ENCODE results near the gene LRFN2. TPM values are rescaled to one million over a fixed set of nuclear protein-coding genes. Genes with fewer than 3 reads are reported as not detected.
A peak's percentile ranks its signal among the peaks of the same experiment; 100 is the strongest.

Gene LRFN2
- total and polyA plus RNA-seq, 2 experiments from 2014 or later: 0.33 to 0.54 TPM

DNA sequence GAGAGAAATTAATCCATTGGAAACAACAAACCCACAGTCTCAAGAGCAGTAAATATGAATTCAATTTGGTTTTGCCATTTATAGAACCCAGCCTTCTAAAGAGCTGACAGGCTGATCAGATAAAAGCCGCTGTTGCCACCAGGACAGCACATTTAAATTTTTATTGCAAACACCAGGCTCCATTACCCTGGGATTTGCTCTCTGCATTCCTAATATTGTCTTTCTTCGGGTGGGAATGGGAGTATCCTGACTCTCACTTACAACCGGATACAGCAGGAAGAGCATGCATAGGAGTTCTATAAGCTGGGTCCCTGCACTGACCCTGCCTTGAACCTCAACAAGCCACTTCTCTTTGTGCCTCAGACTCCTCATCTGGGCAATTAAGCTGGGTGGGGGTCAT lies 142.9 kb downstream of the LRFN2 start:
- Histone ChIP-seq H3K4me3 (no peak overlapping the region), H3K27ac (peak overlapping the region; percentile 59), H3K27me3 (no peaks in the 10 kb centered on the region), H3K36me3 (replicated peaks; ENCODE audit: insufficient read depth, low read depth) (no peaks in the 10 kb centered on the region), H4K20me1 (ENCODE audit: insufficient read depth, poor library complexity, severe bottlenecking) (no peaks in the 10 kb centered on the region), H3K4me1 (ENCODE audit: insufficient read depth) (no peaks in the 10 kb centered on the region), H3K4me2 (no peak overlapping the region), H3K79me2 (no peaks in the 10 kb centered on the region), H2AFZ (no peak overlapping the region), H3K9me2 (replicated peaks; ENCODE audit: insufficient read depth) (no peaks in the 10 kb centered on the region), H3K9me3 (ENCODE audit: low read depth) (no peaks in the 10 kb centered on the region)
- no peak for DNase-seq (ENCODE audit: low spot score)
- 41% methylated on average over 3 of the region's 3 CpGs for WGBS (ENCODE audit: low lambda C conversion rate, missing lambda C conversion rate)
- TF ChIP-seq, protein P1, sequence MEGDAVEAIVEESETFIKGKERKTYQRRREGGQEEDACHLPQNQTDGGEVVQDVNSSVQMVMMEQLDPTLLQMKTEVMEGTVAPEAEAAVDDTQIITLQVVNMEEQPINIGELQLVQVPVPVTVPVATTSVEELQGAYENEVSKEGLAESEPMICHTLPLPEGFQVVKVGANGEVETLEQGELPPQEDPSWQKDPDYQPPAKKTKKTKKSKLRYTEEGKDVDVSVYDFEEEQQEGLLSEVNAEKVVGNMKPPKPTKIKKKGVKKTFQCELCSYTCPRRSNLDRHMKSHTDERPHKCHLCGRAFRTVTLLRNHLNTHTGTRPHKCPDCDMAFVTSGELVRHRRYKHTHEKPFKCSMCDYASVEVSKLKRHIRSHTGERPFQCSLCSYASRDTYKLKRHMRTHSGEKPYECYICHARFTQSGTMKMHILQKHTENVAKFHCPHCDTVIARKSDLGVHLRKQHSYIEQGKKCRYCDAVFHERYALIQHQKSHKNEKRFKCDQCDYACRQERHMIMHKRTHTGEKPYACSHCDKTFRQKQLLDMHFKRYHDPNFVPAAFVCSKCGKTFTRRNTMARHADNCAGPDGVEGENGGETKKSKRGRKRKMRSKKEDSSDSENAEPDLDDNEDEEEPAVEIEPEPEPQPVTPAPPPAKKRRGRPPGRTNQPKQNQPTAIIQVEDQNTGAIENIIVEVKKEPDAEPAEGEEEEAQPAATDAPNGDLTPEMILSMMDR (IDR thresholded peaks at IDR 0.05; ENCODE audit: poor library complexity): no peak
- TF ChIP-seq EZH2phosphoT487 (IDR thresholded peaks at IDR 0.05; ENCODE audit: low read depth, severe bottlenecking, unreplicated experiment) (no peak), EZH2 (IDR thresholded peaks at IDR 0.05; ENCODE audit: borderline replicate concordance) (no peak)

DNA sequence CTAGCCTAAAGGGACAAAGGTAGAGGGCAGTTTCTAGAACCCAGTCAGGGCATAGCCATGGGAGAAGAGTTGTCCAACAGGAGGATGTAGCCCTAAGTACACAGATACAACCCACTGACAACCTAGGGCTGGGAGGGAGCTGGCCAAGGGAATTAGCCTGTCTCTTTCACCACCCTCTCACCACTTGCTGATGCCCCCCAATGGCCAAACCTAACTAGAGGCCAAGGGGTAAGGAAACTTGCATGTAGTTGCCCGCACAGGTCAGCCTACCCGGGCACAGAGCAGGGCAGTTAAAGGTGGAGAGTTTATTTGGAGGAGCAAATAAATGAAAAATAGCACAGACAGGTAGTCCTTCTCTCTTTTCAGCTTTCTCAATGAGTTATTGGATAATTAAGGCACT lies 143.3 kb downstream of the LRFN2 start:
- 93% methylated on average over 2 of the region's 2 CpGs for WGBS (ENCODE audit: low lambda C conversion rate, missing lambda C conversion rate)
- H4K20me1 ChIP-seq (ENCODE audit: insufficient read depth, poor library complexity, severe bottlenecking): no peaks in the 10 kb centered on the region
- H3K9me2 ChIP-seq (replicated peaks; ENCODE audit: insufficient read depth): no peaks in the 10 kb centered on the region
- no peaks in the 10 kb centered on the region for H3K9me3 ChIP-seq (ENCODE audit: low read depth)
- TF ChIP-seq EZH2phosphoT487 (IDR thresholded peaks at IDR 0.05; ENCODE audit: low read depth, severe bottlenecking, unreplicated experiment): no peak
- no peak for TF ChIP-seq EZH2 (IDR thresholded peaks at IDR 0.05; ENCODE audit: borderline replicate concordance)
- TF ChIP-seq, protein P1 (IDR thresholded peaks at IDR 0.05; ENCODE audit: poor library complexity): no peak
- no peaks in the 10 kb centered on the region for H3K27me3 ChIP-seq
- H3K4me1 ChIP-seq (ENCODE audit: insufficient read depth): no peaks in the 10 kb centered on the region
- H3K79me2 ChIP-seq: no peaks in the 10 kb centered on the region
- H3K36me3 ChIP-seq (replicated peaks; ENCODE audit: insufficient read depth, low read depth): no peaks in the 10 kb centered on the region
- DNase-seq (ENCODE audit: low spot score): no peak
- no peak overlapping the region for H2AFZ ChIP-seq
- H3K4me2 ChIP-seq: no peak overlapping the region
- H3K27ac ChIP-seq: no peak overlapping the region
- no peak overlapping the region for H3K4me3 ChIP-seq

DNA sequence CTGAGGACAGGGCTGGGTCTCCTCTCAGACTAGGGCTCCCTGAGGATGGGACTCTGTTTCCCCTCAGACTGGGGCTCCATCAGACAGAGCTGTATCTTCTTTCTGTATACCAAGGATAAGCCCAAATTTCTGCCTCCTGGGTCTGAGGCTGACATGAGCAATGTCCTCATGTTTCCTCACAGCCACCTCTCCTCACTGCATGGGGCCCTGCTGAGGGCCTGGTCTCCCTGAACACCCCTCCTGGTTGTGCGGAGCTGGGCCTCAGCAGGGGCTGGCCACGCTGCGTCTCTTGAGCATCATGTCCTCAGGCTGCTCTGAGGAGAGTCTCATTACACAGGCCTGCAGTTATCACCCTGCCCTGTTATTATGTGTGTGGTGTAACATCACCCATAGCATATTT lies 144.6 kb downstream of the LRFN2 start:
- no peak overlapping the region for H3K27ac ChIP-seq
- H4K20me1 ChIP-seq (ENCODE audit: insufficient read depth, poor library complexity, severe bottlenecking): no peaks in the 10 kb centered on the region

More for the DNA sequence above, 144.6 kb downstream of the LRFN2 start:
- Histone ChIP-seq H3K9me3 (ENCODE audit: low read depth) (no peaks in the 10 kb centered on the region), H3K4me1 (ENCODE audit: insufficient read depth) (no peaks in the 10 kb centered on the region), H3K9me2 (replicated peaks; ENCODE audit: insufficient read depth) (no peaks in the 10 kb centered on the region), H2AFZ (no peak overlapping the region), H3K27me3 (no peaks in the 10 kb centered on the region), H3K4me2 (no peak overlapping the region), H3K36me3 (replicated peaks; ENCODE audit: insufficient read depth, low read depth) (no peaks in the 10 kb centered on the region), H3K79me2 (no peaks in the 10 kb centered on the region), H3K4me3 (no peak overlapping the region)
- TF ChIP-seq EZH2phosphoT487 (IDR thresholded peaks at IDR 0.05; ENCODE audit: low read depth, severe bottlenecking, unreplicated experiment) (no peak), EZH2 (IDR thresholded peaks at IDR 0.05; ENCODE audit: borderline replicate concordance) (no peak)
- TF ChIP-seq, protein P1 (IDR thresholded peaks at IDR 0.05; ENCODE audit: poor library complexity): no peak
- 87% methylated on average over 3 of the region's 3 CpGs for WGBS (ENCODE audit: low lambda C conversion rate, missing lambda C conversion rate)
- no peak for DNase-seq (ENCODE audit: low spot score)

Measured in hepatocyte (in vitro differentiated cells).